CD4-positive, alpha-beta memory T cell (primary cell): ENCODE results near the gene ZNF710. TPM values are rescaled to one million over a fixed set of nuclear protein-coding genes. Genes with fewer than 3 reads are reported as not detected.

Experiments
- CTCF ChIA-PET: fragments of 350-600 bp; sonication (Branson Sonifier 250); formaldehyde crosslinking; loops from one replicate; lab custom pipeline; 2021; ENCODE audit warnings: inconsistent platforms; ENCODE audit not compliant: partially characterized antibody; lab: Charles Lee
- POLR2A ChIA-PET: fragments of 350-600 bp; sonication (Branson Sonifier 250); formaldehyde crosslinking; loops from one replicate; lab custom pipeline; 2021; ENCODE audit not compliant: partially characterized antibody; lab: Charles Lee
- DNase-seq, 5 donors: peaks; one replicate each; pipeline versions ENCODE4 v3.0.0 to v3.0.0-alpha.2; 2020 to 2022; ENCODE audit warnings: mixed read lengths in 1 of 5
- H3K27ac ChIP-seq: one replicate; pipeline ENCODE4 v1.7.0; 2013; ENCODE audit warnings: low read depth, low read length
- H3K27me3 ChIP-seq: 2 replicates; pipeline ENCODE4 v1.7.0; 2013; ENCODE audit warnings: mild to moderate bottlenecking, low read length, moderate library complexity; ENCODE audit not compliant: insufficient read depth
- H3K36me3 ChIP-seq: 2 replicates; pipeline ENCODE4 v1.7.0; 2013; ENCODE audit warnings: mild to moderate bottlenecking, low read length, moderate library complexity; ENCODE audit not compliant: insufficient read depth
- H3K4me1 ChIP-seq: 2 replicates; pipeline ENCODE4 v1.7.0; 2013; ENCODE audit warnings: mild to moderate bottlenecking, low read length, moderate library complexity; ENCODE audit not compliant: insufficient read depth
- H3K4me3 ChIP-seq, 2 donors: one replicate each; pipeline ENCODE4 v1.7.0; 2013; ENCODE audit warnings: low read length in 2 of 2, mild to moderate bottlenecking in 1 of 2
- H3K9me3 ChIP-seq, 2 donors: one replicate each; pipeline ENCODE4 v1.7.0; 2013; ENCODE audit warnings: low read length in 2 of 2, control low read depth in 1 of 2; ENCODE audit not compliant: control insufficient read depth in 1 of 2
- H3K27ac Mint-ChIP-seq, 7 donors: one replicate each; pipeline ENCODE4 v1.8.0; 2020 to 2021; ENCODE audit warnings: mixed read lengths in 7 of 7, mild to moderate bottlenecking in 6 of 7, inconsistent platforms in 3 of 7, moderate library complexity in 3 of 7
- H3K27me3 Mint-ChIP-seq, 2 donors: one replicate each; pipeline ENCODE4 v1.8.0; 2020 to 2021; ENCODE audit warnings: mixed read lengths in 2 of 2
- H3K36me3 Mint-ChIP-seq, 2 donors: one replicate each; pipeline ENCODE4 v1.8.0; 2020 to 2021; ENCODE audit warnings: mixed read lengths in 2 of 2, inconsistent platforms in 1 of 2, mild to moderate bottlenecking in 1 of 2
- H3K4me1 Mint-ChIP-seq, 4 donors: one replicate each; pipeline ENCODE4 v1.8.0; 2020 to 2021; ENCODE audit warnings: mixed read lengths in 4 of 4, mild to moderate bottlenecking in 1 of 4
- H3K4me3 Mint-ChIP-seq, 8 donors: one replicate each; pipeline ENCODE4 v1.8.0; 2020 to 2021; ENCODE audit warnings: mixed read lengths in 8 of 8, mild to moderate bottlenecking in 7 of 8, moderate library complexity in 6 of 8, inconsistent platforms in 3 of 8
- H3K9me3 Mint-ChIP-seq, 8 donors: one replicate each; pipeline ENCODE4 v1.8.0; 2020 to 2021; ENCODE audit warnings: mixed read lengths in 8 of 8, mild to moderate bottlenecking in 5 of 8, inconsistent platforms in 3 of 8, moderate library complexity in 1 of 8
- intact Hi-C: fragments of 100-400 bp; cut with micrococcal nuclease; formaldehyde crosslinking; loops from one replicate; pipeline ENCODE4 v1.15.1; 2023
- polyA plus RNA-seq, 2 donors: library from polyadenylated mRNA; unstranded; fragments of 300-500 nt; fragmentation: Illumina TruSeq; gene quantifications; one replicate each; pipeline ENCODE4 v1.2.3, GENCODE V29; 2021
- total RNA-seq, 2 experiments: library from RNA; stranded (reverse); gene quantifications; one replicate each; pipeline ENCODE4 v1.2.3, GENCODE V29; 2021

Gene ZNF710
- total and polyA plus RNA-seq, 4 experiments from 2014 or later, result 0.10 to 19.7 (median 10.9) TPM

- Histone ChIP-seq H3K27me3 (no peaks in the 10 kb centered on the region), H3K36me3 (no peaks in the 10 kb centered on the region), H3K27ac (no peak overlapping the region), H3K4me3 (no peak overlapping the region), H3K9me3 (no peaks in the 10 kb centered on the region), H3K4me1 (no peaks in the 10 kb centered on the region)
- DNase-seq, result no peak
- ChIA-PET POLR2A (no interaction called here), CTCF (interaction anchor here (0.8 kb wide), 1 partner anchor 12 kb away, joined by 3 read pairs; no protein-coding TSS in a partner anchor)
- peaks cover 0 to 3% of the 10 kb centered on the region in 2 donors for H3K27me3 Mint-ChIP-seq
- H3K36me3 Mint-ChIP-seq, result peaks cover 0 to 2% of the 10 kb centered on the region in 2 donors
- no peaks in the 10 kb centered on the region for H3K4me1 Mint-ChIP-seq
- H3K9me3 Mint-ChIP-seq, result peaks cover 0 to 23% (median 12%) of the 10 kb centered on the region in 8 donors
- no peak overlapping the region for H3K4me3 Mint-ChIP-seq
- intact Hi-C loops, result no loop called here
- H3K27ac Mint-ChIP-seq, result no peak overlapping the region
Observed at GRCh38 chr15:89980896-89981295, 20.2 kb upstream of the ZNF710 start.

GRCh38 chr15:89982315-89983055 is 18.6 kb upstream of the ZNF710 start:
- no peak overlapping the region for H3K27ac ChIP-seq
- no peak overlapping the region for H3K27ac Mint-ChIP-seq
- peaks cover 0 to 23% (median 12%) of the 10 kb centered on the region in 8 donors for H3K9me3 Mint-ChIP-seq
- DNase-seq, result no peak
- H3K4me3 ChIP-seq, result no peak overlapping the region
- intact Hi-C loops, result no loop called here
- H3K4me1 Mint-ChIP-seq, result no peaks in the 10 kb centered on the region
- no peaks in the 10 kb centered on the region for H3K36me3 ChIP-seq
- peaks cover 0 to 2% of the 10 kb centered on the region in 2 donors for H3K36me3 Mint-ChIP-seq
- ChIA-PET CTCF (no interaction called here), POLR2A (no interaction called here)
- no peaks in the 10 kb centered on the region for H3K4me1 ChIP-seq
- no peaks in the 10 kb centered on the region for H3K27me3 ChIP-seq
- peaks cover 0 to 2% of the 10 kb centered on the region in 2 donors for H3K27me3 Mint-ChIP-seq
- no peak overlapping the region for H3K4me3 Mint-ChIP-seq
- no peaks in the 10 kb centered on the region for H3K9me3 ChIP-seq

- Mint-ChIP-seq H3K4me3 (no peak overlapping the region), H3K4me1 (no peaks in the 10 kb centered on the region), H3K9me3 (peaks cover 0 to 23% (median 12%) of the 10 kb centered on the region in 8 donors), H3K27me3 (peaks cover 0 to 2% of the 10 kb centered on the region in 2 donors), H3K36me3 (peaks cover 0 to 2% of the 10 kb centered on the region in 2 donors), H3K27ac (no peak overlapping the region)
- H3K27me3 ChIP-seq, result no peaks in the 10 kb centered on the region
- ChIA-PET POLR2A (no interaction called here), CTCF (interaction anchor here (1.0 kb wide), 1 partner anchor 87 kb away, joined by 3 read pairs; no protein-coding TSS in a partner anchor)
- H3K4me3 ChIP-seq, result no peak overlapping the region
- intact Hi-C loops, result no loop called here
- no peak for DNase-seq
- H3K27ac ChIP-seq, result no peak overlapping the region
- no peaks in the 10 kb centered on the region for H3K9me3 ChIP-seq
- no peaks in the 10 kb centered on the region for H3K4me1 ChIP-seq
- H3K36me3 ChIP-seq, result no peaks in the 10 kb centered on the region
Observed at GRCh38 chr15:89984001-89984400, 17.1 kb upstream of the ZNF710 start.

GRCh38 chr15:89984421-89985010 is 16.6 kb upstream of the ZNF710 start:
- H3K4me3 Mint-ChIP-seq, result no peak overlapping the region
- no peak overlapping the region for H3K27ac ChIP-seq
- POLR2A ChIA-PET, result no interaction called here
- intact Hi-C loops, result no loop called here
- no peak overlapping the region for H3K4me3 ChIP-seq
- peaks cover 0 to 2% of the 10 kb centered on the region in 2 donors for H3K36me3 Mint-ChIP-seq
- H3K27me3 ChIP-seq, result no peaks in the 10 kb centered on the region
- no peak overlapping the region for H3K27ac Mint-ChIP-seq
- H3K27me3 Mint-ChIP-seq, result peaks cover 0 to 2% of the 10 kb centered on the region in 2 donors
- H3K9me3 Mint-ChIP-seq, result peaks cover 0 to 23% (median 12%) of the 10 kb centered on the region in 8 donors
- H3K4me1 Mint-ChIP-seq, result no peaks in the 10 kb centered on the region
- H3K9me3 ChIP-seq, result no peaks in the 10 kb centered on the region
- no peaks in the 10 kb centered on the region for H3K36me3 ChIP-seq
- H3K4me1 ChIP-seq, result no peaks in the 10 kb centered on the region
- CTCF ChIA-PET, result no interaction called here
- DNase-seq, result no peak

GRCh38 chr15:89985111-89985510 is 16.0 kb upstream of the ZNF710 start:
- Mint-ChIP-seq H3K4me1 (no peaks in the 10 kb centered on the region), H3K27ac (peak overlapping the region in 1 of 7 donors; percentile 56), H3K27me3 (peaks cover 0 to 2% of the 10 kb centered on the region in 2 donors), H3K9me3 (peaks cover 0 to 23% (median 12%) of the 10 kb centered on the region in 8 donors), H3K4me3 (no peak overlapping the region), H3K36me3 (peaks cover 0 to 2% of the 10 kb centered on the region in 2 donors)
- Histone ChIP-seq H3K27me3 (no peaks in the 10 kb centered on the region), H3K27ac (no peak overlapping the region), H3K36me3 (no peaks in the 10 kb centered on the region), H3K9me3 (no peaks in the 10 kb centered on the region), H3K4me3 (no peak overlapping the region), H3K4me1 (no peaks in the 10 kb centered on the region)
- intact Hi-C loops, result no loop called here
- ChIA-PET POLR2A (no interaction called here), CTCF (interaction anchor here (1.5 kb wide), 1 partner anchor 14 kb away, joined by 5 read pairs; no protein-coding TSS in a partner anchor)
- DNase-seq, result no peak

GRCh38 chr15:89991312-89991711 is 9.8 kb upstream of the ZNF710 start:
- ChIA-PET CTCF (no interaction called here), POLR2A (no interaction called here)
- Mint-ChIP-seq H3K9me3 (peaks cover 0 to 2% (median 0%) of the 10 kb centered on the region in 8 donors), H3K27me3 (no peaks in the 10 kb centered on the region), H3K4me1 (no peaks in the 10 kb centered on the region), H3K36me3 (no peaks in the 10 kb centered on the region), H3K4me3 (no peak overlapping the region), H3K27ac (no peak overlapping the region)
- Histone ChIP-seq H3K27me3 (no peaks in the 10 kb centered on the region), H3K4me1 (no peaks in the 10 kb centered on the region), H3K9me3 (no peaks in the 10 kb centered on the region), H3K36me3 (no peaks in the 10 kb centered on the region), H3K27ac (no peak overlapping the region), H3K4me3 (no peak overlapping the region)
- intact Hi-C loops, result no loop called here
- DNase-seq, result no peak

GRCh38 chr15:89993349-89993748 is 7.8 kb upstream of the ZNF710 start:
- Histone ChIP-seq H3K4me1 (peaks cover 1% of the 10 kb centered on the region), H3K36me3 (no peaks in the 10 kb centered on the region), H3K27me3 (no peaks in the 10 kb centered on the region), H3K9me3 (no peaks in the 10 kb centered on the region), H3K4me3 (no peak overlapping the region), H3K27ac (no peak overlapping the region)
- H3K36me3 Mint-ChIP-seq, result no peaks in the 10 kb centered on the region
- no peak for DNase-seq
- H3K27ac Mint-ChIP-seq, result no peak overlapping the region
- ChIA-PET CTCF (interaction anchor here (0.7 kb wide), 1 partner anchor 10 kb away, joined by 3 read pairs; no protein-coding TSS in a partner anchor), POLR2A (no interaction called here)
- H3K4me3 Mint-ChIP-seq, result no peak overlapping the region
- intact Hi-C loops, result no loop called here
- peaks cover 0 to 6% (median 0%) of the 10 kb centered on the region in 4 donors for H3K4me1 Mint-ChIP-seq
- H3K27me3 Mint-ChIP-seq, result no peaks in the 10 kb centered on the region
- peaks cover 0 to 2% (median 0%) of the 10 kb centered on the region in 8 donors for H3K9me3 Mint-ChIP-seq
